ENCODE measurements around the gene NUTM2G.
"Not testable (repeated sequence)": the region's sequence is repeated elsewhere in the genome, so short reads cannot be mapped to it uniquely, and the experiment has no call there.

DNA sequence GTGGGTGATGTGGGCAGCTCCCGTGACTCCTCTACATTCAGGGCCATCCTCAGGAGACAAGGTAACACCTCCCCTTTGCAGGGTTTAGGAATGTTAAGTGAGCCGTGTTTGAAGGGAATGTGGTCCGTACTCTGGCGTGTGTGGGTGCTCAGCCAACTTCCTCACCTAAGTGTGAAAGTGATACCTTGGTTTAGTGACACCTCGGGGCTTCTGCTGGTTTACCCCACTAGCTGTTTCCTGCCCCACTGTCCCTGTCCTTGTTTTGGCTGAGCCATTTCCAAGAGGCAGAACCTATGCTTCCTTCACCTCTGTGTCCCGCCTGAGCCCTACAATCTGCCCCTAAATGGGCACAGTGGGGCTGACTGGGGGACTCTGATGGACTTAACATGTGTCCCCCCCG, 12.3 kb downstream of the NUTM2G start:
- TF ChIP-seq, protein P1, sequence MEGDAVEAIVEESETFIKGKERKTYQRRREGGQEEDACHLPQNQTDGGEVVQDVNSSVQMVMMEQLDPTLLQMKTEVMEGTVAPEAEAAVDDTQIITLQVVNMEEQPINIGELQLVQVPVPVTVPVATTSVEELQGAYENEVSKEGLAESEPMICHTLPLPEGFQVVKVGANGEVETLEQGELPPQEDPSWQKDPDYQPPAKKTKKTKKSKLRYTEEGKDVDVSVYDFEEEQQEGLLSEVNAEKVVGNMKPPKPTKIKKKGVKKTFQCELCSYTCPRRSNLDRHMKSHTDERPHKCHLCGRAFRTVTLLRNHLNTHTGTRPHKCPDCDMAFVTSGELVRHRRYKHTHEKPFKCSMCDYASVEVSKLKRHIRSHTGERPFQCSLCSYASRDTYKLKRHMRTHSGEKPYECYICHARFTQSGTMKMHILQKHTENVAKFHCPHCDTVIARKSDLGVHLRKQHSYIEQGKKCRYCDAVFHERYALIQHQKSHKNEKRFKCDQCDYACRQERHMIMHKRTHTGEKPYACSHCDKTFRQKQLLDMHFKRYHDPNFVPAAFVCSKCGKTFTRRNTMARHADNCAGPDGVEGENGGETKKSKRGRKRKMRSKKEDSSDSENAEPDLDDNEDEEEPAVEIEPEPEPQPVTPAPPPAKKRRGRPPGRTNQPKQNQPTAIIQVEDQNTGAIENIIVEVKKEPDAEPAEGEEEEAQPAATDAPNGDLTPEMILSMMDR (IDR thresholded peaks at IDR 0.05): not testable (repeated sequence)
- not testable (repeated sequence) for TF ChIP-seq POLR2AphosphoS5 (IDR thresholded peaks at IDR 0.05; ENCODE audit: low read depth, low read length); SIN3A (IDR thresholded peaks at IDR 0.05; ENCODE audit: borderline replicate concordance, insufficient read depth, low read depth, low read length)
- TF ChIP-seq, protein P2, sequence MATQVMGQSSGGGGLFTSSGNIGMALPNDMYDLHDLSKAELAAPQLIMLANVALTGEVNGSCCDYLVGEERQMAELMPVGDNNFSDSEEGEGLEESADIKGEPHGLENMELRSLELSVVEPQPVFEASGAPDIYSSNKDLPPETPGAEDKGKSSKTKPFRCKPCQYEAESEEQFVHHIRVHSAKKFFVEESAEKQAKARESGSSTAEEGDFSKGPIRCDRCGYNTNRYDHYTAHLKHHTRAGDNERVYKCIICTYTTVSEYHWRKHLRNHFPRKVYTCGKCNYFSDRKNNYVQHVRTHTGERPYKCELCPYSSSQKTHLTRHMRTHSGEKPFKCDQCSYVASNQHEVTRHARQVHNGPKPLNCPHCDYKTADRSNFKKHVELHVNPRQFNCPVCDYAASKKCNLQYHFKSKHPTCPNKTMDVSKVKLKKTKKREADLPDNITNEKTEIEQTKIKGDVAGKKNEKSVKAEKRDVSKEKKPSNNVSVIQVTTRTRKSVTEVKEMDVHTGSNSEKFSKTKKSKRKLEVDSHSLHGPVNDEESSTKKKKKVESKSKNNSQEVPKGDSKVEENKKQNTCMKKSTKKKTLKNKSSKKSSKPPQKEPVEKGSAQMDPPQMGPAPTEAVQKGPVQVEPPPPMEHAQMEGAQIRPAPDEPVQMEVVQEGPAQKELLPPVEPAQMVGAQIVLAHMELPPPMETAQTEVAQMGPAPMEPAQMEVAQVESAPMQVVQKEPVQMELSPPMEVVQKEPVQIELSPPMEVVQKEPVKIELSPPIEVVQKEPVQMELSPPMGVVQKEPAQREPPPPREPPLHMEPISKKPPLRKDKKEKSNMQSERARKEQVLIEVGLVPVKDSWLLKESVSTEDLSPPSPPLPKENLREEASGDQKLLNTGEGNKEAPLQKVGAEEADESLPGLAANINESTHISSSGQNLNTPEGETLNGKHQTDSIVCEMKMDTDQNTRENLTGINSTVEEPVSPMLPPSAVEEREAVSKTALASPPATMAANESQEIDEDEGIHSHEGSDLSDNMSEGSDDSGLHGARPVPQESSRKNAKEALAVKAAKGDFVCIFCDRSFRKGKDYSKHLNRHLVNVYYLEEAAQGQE (IDR thresholded peaks at IDR 0.05; ENCODE audit: insufficient read depth in 1 of 2, low read depth in 2 of 2, low read length in 1 of 2): not testable (repeated sequence)

Data from Panc1 (cell line).